Suprapubic skin (tissue), 4 donors: Measurements from ENCODE around the gene NPIPB6. TPM values are rescaled to one million over a fixed set of nuclear protein-coding genes. Genes with fewer than 3 reads are reported as not detected.

Source experiments
- DNase-seq, 2 donors: peaks; one replicate each; pipeline ENCODE4 v3.0.0-alpha.2; 2019; ENCODE audit warnings: low spot score in 2 of 2
- H3K27ac ChIP-seq: fragments of 200-600 bp; sonication (generic); one replicate; pipeline ENCODE4 v1.5.1; 2019
- H3K27me3 ChIP-seq: fragments of 200-600 bp; sonication (generic); one replicate; pipeline ENCODE4 v1.5.1; 2019
- H3K36me3 ChIP-seq: fragments of 200-600 bp; sonication (generic); one replicate; pipeline ENCODE4 v1.5.1; 2019
- H3K4me1 ChIP-seq: fragments of 200-600 bp; sonication (generic); one replicate; pipeline ENCODE4 v1.5.1; 2019
- H3K4me3 ChIP-seq: fragments of 200-600 bp; sonication (generic); one replicate; pipeline ENCODE4 v1.5.1; 2019; ENCODE audit warnings: mild to moderate bottlenecking
- H3K9me3 ChIP-seq: fragments of 200-600 bp; sonication (generic); one replicate; pipeline ENCODE4 v1.5.1; 2019
- CTCF ChIP-seq, 2 donors: fragments of 200-600 bp in 1 of 2; fragments of 450-650 bp in 1 of 2; sonication (generic) in 1 of 2; IDR thresholded peaks; one replicate each; pipeline ENCODE4 v1.5.1; 2016 to 2019; ENCODE audit warnings: antibody characterized with exemption in 2 of 2, mild to moderate bottlenecking in 1 of 2, moderate library complexity in 1 of 2
- EP300 ChIP-seq: sonication (generic); formaldehyde crosslinking; IDR thresholded peaks from one replicate; pipeline ENCODE4 v1.6.1; 2017; ENCODE audit warnings: antibody characterized with exemption
- POLR2A ChIP-seq, 2 donors: fragments of 450-650 bp; IDR thresholded peaks; one replicate each; pipeline ENCODE4 v1.6.1; 2017; ENCODE audit warnings: antibody characterized with exemption in 2 of 2, mild to moderate bottlenecking in 2 of 2, moderate library complexity in 2 of 2
- POLR2AphosphoS5 ChIP-seq, 3 donors: sonication (generic); formaldehyde crosslinking; IDR thresholded peaks; one replicate each; pipeline ENCODE4 v1.6.1; 2017; ENCODE audit warnings: antibody characterized with exemption in 3 of 3
- WGBS: methylation state at CpG from one replicate; pipeline ENCODE4 v1.1.5; 2018; 5-methylcytosine and 5-hydroxymethylcytosine counted together
- total RNA-seq, 4 donors: library from RNA; depleted of rRNA; stranded (reverse); fragments of >200 nt; gene quantifications; one replicate each; pipeline ENCODE4 v1.1.0, GENCODE V29; 2016

NPIPB6 gene
- total RNA-seq, 4 donors from 2014 or later, result 0.45 to 30.7 (median 1.5) TPM

DNA sequence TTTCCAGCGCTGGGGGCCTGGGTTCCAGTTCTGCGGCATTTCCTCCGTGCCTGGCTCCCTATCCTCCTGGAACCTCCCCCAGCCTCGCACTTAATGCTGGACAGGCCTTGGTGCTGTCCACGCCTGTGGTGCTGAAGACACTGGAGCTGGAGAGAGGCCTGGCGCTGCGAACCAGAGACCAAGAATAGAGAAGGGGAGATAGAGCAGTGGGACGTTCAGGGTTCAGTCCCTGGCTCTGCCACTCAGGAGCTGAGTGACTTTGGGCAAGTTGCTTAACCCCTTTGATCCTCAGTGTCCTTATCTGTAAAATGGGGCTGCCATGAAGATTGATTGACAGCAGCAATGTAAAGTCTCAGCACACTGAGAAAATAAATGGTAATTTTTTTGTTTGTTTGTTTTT lies 59.1 kb downstream of the NPIPB6 start:
- Histone ChIP-seq H3K9me3 (no peaks in the 10 kb centered on the region), H3K4me1 (no peaks in the 10 kb centered on the region), H3K36me3 (no peaks in the 10 kb centered on the region), H3K27me3 (peaks cover 3% of the 10 kb centered on the region), H3K4me3 (no peak overlapping the region), H3K27ac (no peak overlapping the region)
- TF ChIP-seq CTCF (IDR thresholded peaks at IDR 0.05) (no peak), EP300 (no peak), POLR2A (IDR thresholded peaks at IDR 0.05) (no peak), POLR2AphosphoS5 (IDR thresholded peaks at IDR 0.05) (no peak)
- 68% methylated on average over 8 of the region's 8 CpGs for WGBS
- no peak for DNase-seq

- no peak for DNase-seq
- Histone ChIP-seq H3K27me3 (peaks cover 3% of the 10 kb centered on the region), H3K36me3 (no peaks in the 10 kb centered on the region), H3K4me1 (no peaks in the 10 kb centered on the region), H3K4me3 (no peak overlapping the region), H3K9me3 (no peaks in the 10 kb centered on the region), H3K27ac (no peak overlapping the region)
- no peak for TF ChIP-seq CTCF (IDR thresholded peaks at IDR 0.05)
- TF ChIP-seq EP300, result no peak
- no peak for TF ChIP-seq POLR2AphosphoS5 (IDR thresholded peaks at IDR 0.05)
- TF ChIP-seq POLR2A (IDR thresholded peaks at IDR 0.05), result no peak
These were observed 60.2 kb downstream of the NPIPB6 start for GRCh38 chr16:28303132-28303531.

DNA sequence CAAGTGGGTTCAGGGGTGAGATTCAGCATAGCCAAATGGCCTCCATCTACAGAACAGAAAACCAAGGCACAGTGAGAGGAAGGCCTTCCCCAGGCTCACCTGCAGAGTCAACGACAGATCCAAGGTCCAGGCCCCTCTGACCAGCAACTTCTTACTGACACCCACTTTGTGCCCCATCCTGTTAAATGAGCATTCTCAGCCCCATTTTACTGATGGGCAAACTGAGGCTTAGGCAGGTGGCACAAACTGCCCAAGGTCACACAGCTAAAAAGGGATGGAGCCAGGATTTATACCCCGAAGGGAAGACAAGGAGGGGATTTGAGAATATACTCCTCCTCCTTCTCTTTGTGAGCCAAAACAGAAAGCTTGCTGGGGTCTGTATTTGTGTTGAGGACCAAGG lies 61.7 kb downstream of the NPIPB6 start:
- Histone ChIP-seq H3K27me3 (peaks cover 3% of the 10 kb centered on the region), H3K36me3 (no peaks in the 10 kb centered on the region), H3K4me3 (no peak overlapping the region), H3K27ac (no peak overlapping the region), H3K4me1 (no peaks in the 10 kb centered on the region), H3K9me3 (no peaks in the 10 kb centered on the region)
- WGBS, result 83% methylated on average over 2 of the region's 2 CpGs
- no peak for DNase-seq
- TF ChIP-seq EP300 (no peak), POLR2A (IDR thresholded peaks at IDR 0.05) (no peak), POLR2AphosphoS5 (IDR thresholded peaks at IDR 0.05) (no peak), CTCF (IDR thresholded peaks at IDR 0.05) (no peak)

- 50% methylated on average over 2 of the region's 6 CpGs for WGBS
- Histone ChIP-seq H3K27ac (no peak overlapping the region), H3K9me3 (no peaks in the 10 kb centered on the region), H3K4me1 (no peaks in the 10 kb centered on the region), H3K4me3 (no peak overlapping the region), H3K36me3 (no peaks in the 10 kb centered on the region), H3K27me3 (peaks cover 3% of the 10 kb centered on the region)
- TF ChIP-seq EP300 (no peak), CTCF (IDR thresholded peaks at IDR 0.05) (no peak), POLR2AphosphoS5 (IDR thresholded peaks at IDR 0.05) (no peak), POLR2A (IDR thresholded peaks at IDR 0.05) (no peak)
- no peak for DNase-seq
These were observed 62.2 kb downstream of the NPIPB6 start for GRCh38 chr16:28301154-28301553.

- Histone ChIP-seq H3K4me3 (no peak overlapping the region), H3K9me3 (no peaks in the 10 kb centered on the region), H3K4me1 (no peaks in the 10 kb centered on the region), H3K27ac (no peak overlapping the region), H3K36me3 (no peaks in the 10 kb centered on the region), H3K27me3 (peaks cover 3% of the 10 kb centered on the region)
- no peak for TF ChIP-seq POLR2A (IDR thresholded peaks at IDR 0.05)
- no peak for TF ChIP-seq EP300
- TF ChIP-seq POLR2AphosphoS5 (IDR thresholded peaks at IDR 0.05), result no peak
- TF ChIP-seq CTCF (IDR thresholded peaks at IDR 0.05), result no peak
- no peak for DNase-seq
- WGBS, result 98% methylated on average over 5 of the region's 5 CpGs
These were observed 63.0 kb downstream of the NPIPB6 start for GRCh38 chr16:28300327-28300726.
